ENCODE data around the gene PKNOX2.

DNA sequence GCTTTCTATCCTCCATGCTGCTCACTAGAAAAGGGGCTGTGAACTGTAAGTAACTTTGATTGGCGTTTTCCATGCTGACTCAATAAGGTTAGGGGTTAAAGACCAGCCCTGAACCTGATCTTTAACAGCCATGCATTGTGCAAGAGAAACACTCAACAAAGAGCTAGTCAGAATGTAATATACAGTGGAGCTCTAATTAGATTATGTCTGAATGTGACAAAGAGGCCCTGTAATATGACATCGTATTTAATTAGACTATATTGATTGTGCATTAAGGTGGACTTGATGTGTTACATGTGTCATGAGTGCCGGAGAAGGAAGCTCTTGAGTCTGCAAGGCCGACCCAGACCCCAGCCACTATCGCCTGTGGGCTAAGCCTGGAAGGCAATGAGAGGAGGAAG lies 70.5 kb downstream of the PKNOX2 start:
- no peak for TF ChIP-seq POLR2A (IDR thresholded peaks at IDR 0.05)
- TF ChIP-seq CTCF (IDR thresholded peaks at IDR 0.05) = no peak

All from esophagus squamous epithelium (tissue), 4 donors.